Neutrophil (primary cell): ENCODE results near the gene PLPP3.

ENCODE experiments used
- H3K27ac ChIP-seq: fragments of 200-600 bp; sonication (generic); 2 replicates; pipeline ENCODE4 v1.5.1; 2016; ENCODE audit warnings: mild to moderate bottlenecking, moderate library complexity
- H3K27me3 ChIP-seq: fragments of 200-600 bp; sonication (generic); 2 replicates; pipeline ENCODE4 v1.6.0; 2016; ENCODE audit warnings: mild to moderate bottlenecking
- H3K36me3 ChIP-seq: fragments of 200-600 bp; sonication (generic); 2 replicates; pipeline ENCODE4 v1.5.1; 2017
- H3K4me1 ChIP-seq, 2 experiments: fragments of 200-600 bp in 1 of 2; sonication (generic) in 1 of 2; 1 replicate in 1 of 2; 2 replicates in 1 of 2; pipeline versions ENCODE4 v1.5.1 to v1.6.1; 2013 to 2016; ENCODE audit warnings: low read depth in 1 of 2, low read length in 1 of 2, mild to moderate bottlenecking in 1 of 2, moderate library complexity in 1 of 2; ENCODE audit not compliant: control insufficient read depth in 1 of 2, insufficient read depth in 1 of 2
- H3K4me3 ChIP-seq, 2 experiments: fragments of 200-600 bp in 1 of 2; sonication (generic) in 1 of 2; 1 replicate in 1 of 2; 2 replicates in 1 of 2; pipeline ENCODE4 v1.5.1; 2013 to 2016; ENCODE audit warnings: low read depth in 1 of 2, low read length in 1 of 2, mild to moderate bottlenecking in 1 of 2, moderate library complexity in 1 of 2
- H3K9me3 ChIP-seq: fragments of 200-600 bp; sonication (generic); 2 replicates; pipeline ENCODE4 v1.5.1; 2016
- CTCF ChIP-seq: fragments of 200-600 bp; sonication (generic); IDR thresholded peaks from 2 replicates; pipeline ENCODE4 v1.5.1; 2016; ENCODE audit warnings: antibody characterized with exemption

The PLPP3 gene

GRCh38 chr1:56573311-56573710 lies 6.1 kb downstream of the PLPP3 start:
- Histone ChIP-seq H3K9me3 (no peaks in the 10 kb centered on the region), H3K4me1 (peaks cover 54 to 59% of the 10 kb centered on the region in 2 experiments), H3K36me3 (no peaks in the 10 kb centered on the region), H3K27ac (peak overlapping the region; percentile 7), H3K27me3 (no peaks in the 10 kb centered on the region), H3K4me3 (no peak overlapping the region)
- TF ChIP-seq CTCF: no peak

- Histone ChIP-seq H3K27me3 (no peaks in the 10 kb centered on the region), H3K9me3 (no peaks in the 10 kb centered on the region), H3K27ac (peak overlapping the region; percentile 7), H3K4me3 (no peak overlapping the region), H3K4me1 (peaks cover 47 to 51% of the 10 kb centered on the region in 2 experiments), H3K36me3 (no peaks in the 10 kb centered on the region)
- TF ChIP-seq CTCF: no peak
Observed at GRCh38 chr1:56572334-56573050, 6.9 kb downstream of the PLPP3 start.

GRCh38 chr1:56571448-56571847 lies 7.9 kb downstream of the PLPP3 start:
- Histone ChIP-seq H3K27me3 (no peaks in the 10 kb centered on the region), H3K4me3 (no peak overlapping the region), H3K4me1 (peaks cover 36 to 40% of the 10 kb centered on the region in 2 experiments), H3K36me3 (no peaks in the 10 kb centered on the region), H3K27ac (no peak overlapping the region), H3K9me3 (no peaks in the 10 kb centered on the region)
- no peak for TF ChIP-seq CTCF

- Histone ChIP-seq H3K36me3 (no peaks in the 10 kb centered on the region), H3K27me3 (no peaks in the 10 kb centered on the region), H3K27ac (no peak overlapping the region), H3K4me1 (peaks cover 32 to 36% of the 10 kb centered on the region in 2 experiments), H3K9me3 (no peaks in the 10 kb centered on the region), H3K4me3 (no peak overlapping the region)
- no peak for TF ChIP-seq CTCF
Observed at GRCh38 chr1:56570924-56571372, 8.4 kb downstream of the PLPP3 start.

GRCh38 chr1:56569661-56570060 lies 9.7 kb downstream of the PLPP3 start:
- no peak overlapping the region for H3K27ac ChIP-seq
- H3K9me3 ChIP-seq: no peaks in the 10 kb centered on the region
- peaks cover 32 to 36% of the 10 kb centered on the region in 2 experiments for H3K4me1 ChIP-seq
- no peak for TF ChIP-seq CTCF
- no peak overlapping the region for H3K4me3 ChIP-seq
- H3K27me3 ChIP-seq: no peaks in the 10 kb centered on the region
- H3K36me3 ChIP-seq: no peaks in the 10 kb centered on the region
